Esophagus squamous epithelium (tissue), 5 donors: ENCODE results near the gene GRSF1. TPM values are rescaled to one million over a fixed set of nuclear protein-coding genes. Genes with fewer than 3 reads are reported as not detected.

Experiments
- DNase-seq: peaks from one replicate; lab custom pipeline; 2025; lab: John Stamatoyannopoulos, UW
- H3K27ac ChIP-seq, 4 donors: fragments of 200-600 bp; sonication (generic); one replicate each; pipeline ENCODE4 v1.5.1; 2016 to 2019; ENCODE audit warnings: mild to moderate bottlenecking in 1 of 4
- H3K27me3 ChIP-seq, 4 donors: fragments of 200-600 bp; sonication (generic); 1 replicate in 3 of 4; 2 replicates in 1 of 4; pipeline versions ENCODE4 v1.5.1 to v1.6.0; 2017 to 2021; ENCODE audit warnings: antibody characterized with exemption in 1 of 4
- H3K36me3 ChIP-seq, 3 donors: fragments of 200-600 bp; sonication (generic); one replicate each; pipeline ENCODE4 v1.5.1; 2016 to 2019
- H3K4me1 ChIP-seq, 3 donors: fragments of 200-600 bp; sonication (generic); one replicate each; pipeline ENCODE4 v1.5.1; 2017 to 2019
- H3K4me3 ChIP-seq, 4 donors: fragments of 200-600 bp; sonication (generic); 1 replicate in 3 of 4; 2 replicates in 1 of 4; pipeline ENCODE4 v1.5.1; 2016 to 2019; ENCODE audit warnings: mild to moderate bottlenecking in 2 of 4, moderate library complexity in 1 of 4
- H3K9me3 ChIP-seq, 3 donors: fragments of 200-600 bp; sonication (generic); one replicate each; pipeline ENCODE4 v1.5.1; 2016 to 2019
- CTCF ChIP-seq, 6 experiments: fragments of 450-650 bp in 4 of 6; fragments of 200-600 bp in 2 of 6; sonication (generic) in 2 of 6; IDR thresholded peaks; one replicate each; pipeline ENCODE4 v1.5.1; 2016 to 2019; ENCODE audit warnings: antibody characterized with exemption in 6 of 6, mild to moderate bottlenecking in 4 of 6, moderate library complexity in 4 of 6
- POLR2A ChIP-seq, 4 donors: fragments of 450-650 bp; IDR thresholded peaks; one replicate each; pipeline ENCODE4 v1.6.1; 2017; ENCODE audit warnings: antibody characterized with exemption in 4 of 4, mild to moderate bottlenecking in 4 of 4, moderate library complexity in 3 of 4
- WGBS, 2 donors: methylation state at CpG; one replicate each; pipeline ENCODE4 v1.1.5; 2018; 5-methylcytosine and 5-hydroxymethylcytosine counted together
- intact Hi-C: fragments of 100-400 bp; cut with DNase I; formaldehyde crosslinking; loops from one replicate; pipeline ENCODE4 v1.15.0; 2022
- total RNA-seq, 4 donors: library from RNA; depleted of rRNA; stranded (reverse); fragments of >200 nt; gene quantifications; one replicate each; pipeline ENCODE4 v1.1.0, GENCODE V29; 2016
- donor health status: DM: yes; HTN: yes; CAD: no.

The GRSF1 gene
- total RNA-seq, 4 donors from 2014 or later, result 33.4 to 59.5 (median 54.0) TPM

- Histone ChIP-seq H3K9me3 (no peaks in the 10 kb centered on the region), H3K36me3 (peaks cover 13 to 100% (median 65%) of the 10 kb centered on the region in 3 donors), H3K27me3 (no peaks in the 10 kb centered on the region), H3K4me3 (no peak overlapping the region), H3K27ac (no peak overlapping the region), H3K4me1 (no peaks in the 10 kb centered on the region)
- no peak for TF ChIP-seq POLR2A (IDR thresholded peaks at IDR 0.05)
- no peak for TF ChIP-seq CTCF (IDR thresholded peaks at IDR 0.05)
- 97 to 98% methylated on average over 3 of the region's 3 CpGs for WGBS, 2 donors
- intact Hi-C loops, result no loop called here
- no peak for DNase-seq
Observed at GRCh38 chr4:70829015-70829414, 10.7 kb downstream of the GRSF1 start.

- TF ChIP-seq CTCF (IDR thresholded peaks at IDR 0.05), result no peak
- TF ChIP-seq POLR2A (IDR thresholded peaks at IDR 0.05), result no peak
- WGBS, 2 donors, result 77 to 88% methylated on average over 3 of the region's 3 CpGs
- intact Hi-C loops, result no loop called here
- no peaks in the 10 kb centered on the region for H3K9me3 ChIP-seq
- H3K4me3 ChIP-seq, result no peak overlapping the region
- no peak for DNase-seq
- H3K36me3 ChIP-seq, result peaks cover 0 to 65% (median 18%) of the 10 kb centered on the region in 3 donors
- no peaks in the 10 kb centered on the region for H3K4me1 ChIP-seq
- no peaks in the 10 kb centered on the region for H3K27me3 ChIP-seq
- no peak overlapping the region for H3K27ac ChIP-seq
Observed at GRCh38 chr4:70818921-70819320, 20.8 kb downstream of the GRSF1 start.

GRCh38 chr4:70818173-70818855 is 21.4 kb downstream of the GRSF1 start:
- H3K36me3 ChIP-seq, result peaks cover 0 to 59% (median 14%) of the 10 kb centered on the region in 3 donors
- 80 to 84% methylated on average over 4 of the region's 5 CpGs for WGBS, 2 donors

GRCh38 chr4:70816894-70817293 is 22.8 kb downstream of the GRSF1 start:
- no peak overlapping the region for H3K4me3 ChIP-seq
- DNase-seq, result no peak
- H3K9me3 ChIP-seq, result no peaks in the 10 kb centered on the region
- no peak overlapping the region for H3K27ac ChIP-seq
- WGBS, 2 donors, result 41 to 46% methylated on average over 2 of the region's 2 CpGs
- no peaks in the 10 kb centered on the region for H3K4me1 ChIP-seq
- intact Hi-C loops, result no loop called here
- H3K27me3 ChIP-seq, result no peaks in the 10 kb centered on the region
- TF ChIP-seq CTCF (IDR thresholded peaks at IDR 0.05), result no peak
- no peak for TF ChIP-seq POLR2A (IDR thresholded peaks at IDR 0.05)
- H3K36me3 ChIP-seq, result peaks cover 0 to 45% (median 4%) of the 10 kb centered on the region in 3 donors

More at GRCh38 chr4:70818173-70818855, 21.4 kb downstream of the GRSF1 start:
- Histone ChIP-seq H3K4me3 (no peak overlapping the region), H3K27ac (no peak overlapping the region), H3K9me3 (no peaks in the 10 kb centered on the region), H3K27me3 (no peaks in the 10 kb centered on the region), H3K4me1 (no peaks in the 10 kb centered on the region)
- TF ChIP-seq POLR2A (IDR thresholded peaks at IDR 0.05), result no peak
- no peak for TF ChIP-seq CTCF (IDR thresholded peaks at IDR 0.05)
- DNase-seq, result no peak
- intact Hi-C loops, result no loop called here

- Histone ChIP-seq H3K36me3 (peaks cover 0 to 30% (median 0%) of the 10 kb centered on the region in 3 donors), H3K4me1 (no peaks in the 10 kb centered on the region), H3K27ac (no peak overlapping the region), H3K27me3 (no peaks in the 10 kb centered on the region), H3K9me3 (no peaks in the 10 kb centered on the region), H3K4me3 (no peak overlapping the region)
- 81 to 96% methylated on average over 1 of the region's 1 CpG for WGBS, 2 donors
- DNase-seq, result no peak
- intact Hi-C loops, result no loop called here
- TF ChIP-seq POLR2A (IDR thresholded peaks at IDR 0.05), result no peak
- no peak for TF ChIP-seq CTCF (IDR thresholded peaks at IDR 0.05)
Observed at GRCh38 chr4:70815370-70815769, 24.3 kb downstream of the GRSF1 start.
